GM12865 (cell line): ENCODE data around the gene RNASEL.
A peak's percentile ranks its signal among the peaks of the same experiment; 100 is the strongest.
"Not testable (repeated sequence)": the region's sequence is repeated elsewhere in the genome, so short reads cannot be mapped to it uniquely, and the experiment has no call there.

ENCODE experiments used
- DNase-seq: peaks from one replicate; pipeline ENCODE4 v3.0.0; 2010; ENCODE audit warnings: low read depth
- H3K4me3 ChIP-seq: 2 replicates; pipeline ENCODE4 v1.5.1; 2011; ENCODE audit warnings: mild to moderate bottlenecking, low read depth, low read length, control low read depth
- TF ChIP-seq, protein P1 (sequence below): IDR thresholded peaks from 2 replicates; pipeline ENCODE4 v1.5.1; 2011; ENCODE audit warnings: low read length, control low read depth, low read depth, inconsistent platforms; ENCODE audit not compliant: insufficient read depth; ENCODE audit errors: missing control alignments

RNASEL gene

DNA sequence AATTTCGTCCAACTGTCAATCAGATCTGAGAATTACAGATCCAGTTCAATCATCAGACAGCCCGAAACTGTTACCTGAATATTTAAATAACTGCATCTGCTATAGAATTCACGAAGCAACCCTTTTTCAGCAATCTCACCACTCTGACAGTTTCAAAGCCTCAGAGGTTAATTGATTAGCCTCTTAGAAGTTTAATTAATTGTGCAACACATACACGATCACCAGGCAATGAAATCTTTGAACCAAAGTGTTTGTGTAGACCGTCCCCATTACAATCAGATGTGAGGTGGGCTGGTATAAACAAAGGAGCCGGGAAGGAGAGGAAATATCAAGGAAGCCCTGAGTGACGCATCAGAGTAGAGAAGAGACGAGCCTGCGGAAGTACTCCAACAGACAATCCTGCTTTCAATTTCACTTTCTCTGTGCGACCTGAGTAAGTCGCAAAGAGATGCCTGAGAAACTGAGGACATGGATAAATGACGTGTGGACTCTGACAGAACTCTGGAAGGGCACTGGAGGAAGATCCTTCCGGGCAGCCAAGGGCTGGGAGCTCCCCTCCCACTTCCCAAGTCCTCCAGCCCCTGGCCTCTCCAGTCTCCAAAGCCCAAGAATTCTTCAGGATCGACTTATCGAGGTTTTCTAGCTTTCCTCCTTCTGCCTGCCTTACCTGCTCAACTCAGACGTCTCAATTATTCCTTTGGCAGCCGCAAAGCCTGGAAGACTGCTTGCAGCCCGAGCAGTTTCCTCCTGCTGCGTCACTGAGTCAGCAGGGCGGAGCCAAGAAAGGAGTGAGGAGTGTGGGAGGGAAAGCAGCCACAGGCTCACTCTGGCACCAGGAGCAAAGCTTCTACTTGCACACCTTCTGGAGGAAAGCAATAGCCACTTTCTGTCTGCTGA lies at the start of gene RNASEL:
Gene RNASEL, minus strand, starts transcription at position 757 of the 897 bp plus-strand sequence. CDS start 2,450 bp downstream, outside the sequence.
- TF ChIP-seq, protein P1, sequence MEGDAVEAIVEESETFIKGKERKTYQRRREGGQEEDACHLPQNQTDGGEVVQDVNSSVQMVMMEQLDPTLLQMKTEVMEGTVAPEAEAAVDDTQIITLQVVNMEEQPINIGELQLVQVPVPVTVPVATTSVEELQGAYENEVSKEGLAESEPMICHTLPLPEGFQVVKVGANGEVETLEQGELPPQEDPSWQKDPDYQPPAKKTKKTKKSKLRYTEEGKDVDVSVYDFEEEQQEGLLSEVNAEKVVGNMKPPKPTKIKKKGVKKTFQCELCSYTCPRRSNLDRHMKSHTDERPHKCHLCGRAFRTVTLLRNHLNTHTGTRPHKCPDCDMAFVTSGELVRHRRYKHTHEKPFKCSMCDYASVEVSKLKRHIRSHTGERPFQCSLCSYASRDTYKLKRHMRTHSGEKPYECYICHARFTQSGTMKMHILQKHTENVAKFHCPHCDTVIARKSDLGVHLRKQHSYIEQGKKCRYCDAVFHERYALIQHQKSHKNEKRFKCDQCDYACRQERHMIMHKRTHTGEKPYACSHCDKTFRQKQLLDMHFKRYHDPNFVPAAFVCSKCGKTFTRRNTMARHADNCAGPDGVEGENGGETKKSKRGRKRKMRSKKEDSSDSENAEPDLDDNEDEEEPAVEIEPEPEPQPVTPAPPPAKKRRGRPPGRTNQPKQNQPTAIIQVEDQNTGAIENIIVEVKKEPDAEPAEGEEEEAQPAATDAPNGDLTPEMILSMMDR, result no peak
- peak within 1 kb of the TSS; percentile 77 for H3K4me3 ChIP-seq
- DNase-seq, result peak; percentile 73

GRCh38 chr1:182637769-182638168 lies 48.7 kb upstream of the RNASEL start:
- no peak for DNase-seq
- TF ChIP-seq, protein P1, result no peak
- H3K4me3 ChIP-seq, result no peak overlapping the region

DNA sequence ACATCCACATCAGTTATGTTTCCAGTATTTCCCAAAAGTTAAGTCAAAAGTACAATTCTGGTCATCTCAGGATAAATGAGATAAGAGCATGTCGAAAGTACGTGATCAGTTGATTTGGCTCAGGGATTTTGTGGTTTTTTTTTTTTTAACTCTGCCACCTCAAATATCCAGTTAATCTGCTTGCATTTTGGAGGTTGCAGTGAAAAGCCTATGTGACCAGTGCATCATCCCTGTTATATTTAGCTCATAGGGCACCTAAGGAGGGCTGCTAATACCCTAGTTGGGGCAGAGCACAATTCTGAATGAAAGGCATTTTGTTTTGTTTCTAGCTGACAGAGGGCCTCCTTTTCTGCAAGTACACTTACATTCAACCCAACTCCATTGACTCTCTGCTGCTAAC lies 46.8 kb upstream of the RNASEL start:
- TF ChIP-seq, protein P1, result no peak
- no peak overlapping the region for H3K4me3 ChIP-seq
- no peak for DNase-seq

GRCh38 chr1:182634306-182635072 lies 45.4 kb upstream of the RNASEL start:
- TF ChIP-seq, protein P1, result no peak
- DNase-seq, result no peak
- H3K4me3 ChIP-seq, result no peak overlapping the region

DNA sequence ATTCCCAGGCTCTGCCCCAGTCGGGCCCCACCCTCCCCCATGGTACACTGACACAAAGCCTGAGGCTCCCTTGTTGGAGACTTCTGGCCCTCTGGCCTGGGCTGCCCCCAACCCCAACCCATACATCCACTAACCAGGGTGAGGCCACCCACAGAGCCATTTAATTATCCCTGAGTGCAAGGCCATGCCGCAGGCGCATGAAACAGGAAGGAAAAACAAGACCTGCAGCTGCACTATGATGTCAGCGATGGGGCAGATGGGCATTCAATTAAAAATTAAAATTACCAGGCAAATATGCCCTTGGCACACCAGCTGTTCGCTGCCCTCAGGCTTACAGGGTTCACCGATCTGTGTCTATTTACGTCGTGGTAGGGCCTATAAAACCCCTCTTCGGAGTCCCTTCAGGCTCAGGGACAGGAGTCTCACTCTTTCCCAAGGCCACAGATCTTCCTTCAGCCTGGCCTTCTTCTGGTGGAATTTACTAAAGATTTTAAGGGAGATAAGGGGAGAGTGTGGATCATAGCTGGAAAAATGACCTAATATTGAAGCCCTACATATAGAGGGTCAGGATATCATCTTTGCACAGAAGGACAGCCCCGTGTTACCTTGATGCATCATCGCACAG lies 44.7 kb upstream of the RNASEL start:
- no peak for DNase-seq

DNA sequence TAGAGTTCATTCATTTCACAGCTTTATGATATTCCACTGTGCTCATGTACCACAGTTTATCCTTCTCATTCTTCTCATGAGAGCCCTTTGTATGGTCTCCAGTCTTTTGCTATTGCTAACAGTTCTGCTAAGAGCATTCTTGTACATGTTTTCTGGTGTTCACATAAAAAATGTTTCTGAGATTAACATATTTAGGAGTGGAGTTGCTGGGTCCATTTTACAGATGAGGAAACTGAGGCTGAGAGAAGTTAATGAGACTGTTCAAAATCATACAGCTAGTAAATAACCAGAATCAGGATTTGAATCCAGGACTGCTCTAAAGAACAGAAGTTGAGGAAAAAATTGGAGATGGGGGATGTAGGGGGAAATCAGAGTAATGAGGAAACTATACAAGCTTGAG lies 44.0 kb upstream of the RNASEL start:
- no peak overlapping the region for H3K4me3 ChIP-seq
- no peak for DNase-seq
- TF ChIP-seq, protein P1, result no peak

More for the DNA sequence above, 44.7 kb upstream of the RNASEL start:
- TF ChIP-seq, protein P1, result no peak
- H3K4me3 ChIP-seq, result no peak overlapping the region

GRCh38 chr1:182632441-182632857 lies 43.4 kb upstream of the RNASEL start:
- peak; percentile 45 for DNase-seq
- not testable (repeated sequence) for H3K4me3 ChIP-seq
